ENCODE measurements around the gene AKAIN1.

The AKAIN1 gene

DNA sequence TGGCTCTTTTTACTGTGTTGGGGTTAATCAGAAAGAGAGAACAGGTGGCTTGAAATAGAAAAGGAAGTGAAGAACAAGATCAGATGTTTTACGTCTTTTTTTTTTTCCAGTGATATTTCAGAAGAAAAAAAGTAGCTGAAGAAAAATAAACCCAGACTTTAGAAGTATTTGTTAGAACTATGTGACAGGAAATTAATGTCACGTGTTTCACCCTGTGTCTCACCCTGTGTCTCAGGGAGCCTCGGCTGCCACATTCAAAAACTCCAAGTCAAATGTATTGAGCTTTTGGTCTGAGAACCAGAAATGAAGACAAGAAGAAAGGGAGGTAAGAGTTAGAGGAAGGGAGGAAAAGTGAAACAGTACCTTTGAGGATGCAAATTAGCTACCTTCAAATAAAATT lies 38.0 kb downstream of the AKAIN1 start:
- no peak for DNase-seq (ENCODE audit: low spot score)

DNA sequence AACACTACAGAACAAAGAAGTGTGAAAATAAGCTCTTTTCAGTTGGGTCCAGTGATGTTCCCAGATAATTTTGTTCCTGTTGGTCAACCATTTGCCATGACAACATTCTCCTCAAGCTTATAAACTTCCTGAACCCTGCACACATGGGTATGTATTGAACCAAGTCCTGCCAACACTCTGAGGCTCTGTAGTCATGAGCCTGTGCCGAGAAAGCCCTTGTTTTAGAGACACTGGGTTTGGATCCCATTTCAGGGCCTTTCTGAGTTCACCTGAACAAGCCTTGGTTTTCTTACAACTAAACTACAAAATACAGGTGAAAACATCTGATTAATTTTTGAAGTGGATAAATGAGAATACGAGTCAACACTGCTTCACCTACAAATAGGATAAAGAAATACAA lies 38.5 kb downstream of the AKAIN1 start:
- no peak for DNase-seq (ENCODE audit: low spot score)

DNA sequence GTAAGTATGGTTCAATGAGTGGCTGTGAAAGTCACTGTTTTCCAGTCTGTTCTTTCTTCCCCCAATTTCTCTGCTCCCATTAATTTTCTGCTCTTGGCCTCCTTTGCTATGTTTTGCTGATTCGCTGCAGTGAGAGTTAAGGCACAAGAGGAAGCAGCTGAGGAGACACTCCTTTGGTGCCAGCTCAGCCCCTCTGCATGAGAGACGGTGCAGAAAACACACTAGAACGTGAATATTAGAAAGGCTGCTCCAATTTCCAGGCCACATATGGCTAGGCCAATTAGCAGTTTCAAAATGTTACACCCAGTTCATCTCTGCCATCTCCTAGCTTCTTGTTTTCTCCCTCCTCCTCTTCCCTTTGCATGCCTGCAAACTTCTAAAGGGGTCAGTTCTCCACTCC lies 38.9 kb downstream of the AKAIN1 start:
- no peak for DNase-seq (ENCODE audit: low spot score)

DNA sequence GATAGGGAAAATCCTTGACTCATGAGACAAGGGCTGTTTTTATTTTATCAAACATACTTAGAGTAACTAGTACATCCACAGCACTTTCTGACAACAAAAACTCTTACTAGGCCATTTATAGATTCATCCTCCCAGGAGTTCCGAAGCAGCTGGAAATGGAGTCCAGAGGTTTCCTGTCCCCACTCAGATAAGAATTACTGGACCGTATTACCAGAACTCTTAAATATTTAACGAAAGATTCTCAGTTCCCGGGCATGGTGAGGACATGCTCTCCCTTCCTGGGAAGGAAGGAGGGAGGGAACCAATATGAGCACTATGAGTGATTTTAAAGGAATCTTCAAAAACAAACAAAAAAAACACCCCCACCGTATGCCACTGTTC lies 41.2 kb downstream of the AKAIN1 start:
- DNase-seq (ENCODE audit: low spot score), result no peak

DNA sequence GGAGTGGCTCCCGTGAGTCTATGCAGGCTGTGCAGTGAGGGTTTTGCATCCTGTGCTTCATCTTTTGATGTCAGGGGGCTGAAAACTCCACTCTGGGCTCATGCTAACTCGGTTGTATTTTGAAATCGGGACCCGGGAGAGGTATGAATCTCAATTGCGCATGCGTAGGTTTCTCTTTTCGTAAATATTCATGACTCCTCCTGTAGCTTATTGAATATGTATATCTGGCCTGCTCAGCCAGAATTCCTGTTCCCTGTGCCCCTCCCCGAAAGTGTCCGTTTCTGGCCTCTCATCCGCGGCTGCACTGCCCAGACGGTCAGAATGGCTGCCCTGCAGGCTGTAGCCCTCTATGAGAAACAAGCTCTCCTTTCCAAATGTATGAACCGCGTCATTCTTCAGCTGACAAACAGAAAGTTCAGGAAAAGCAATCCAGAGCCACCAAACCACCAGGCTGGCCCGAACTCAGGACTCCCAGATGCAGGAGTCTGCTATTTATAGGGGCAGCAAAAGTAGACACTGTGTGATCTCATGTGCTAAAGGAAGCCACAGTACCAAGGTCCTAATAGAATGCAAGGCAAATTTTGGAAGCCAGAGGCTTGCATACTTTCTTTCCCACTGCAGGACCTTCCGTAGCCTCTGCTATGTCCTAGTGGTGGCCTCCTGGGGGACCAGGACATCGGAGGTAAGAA lies 41.7 kb downstream of the AKAIN1 start:
- no peak for DNase-seq (ENCODE audit: low spot score)

DNA sequence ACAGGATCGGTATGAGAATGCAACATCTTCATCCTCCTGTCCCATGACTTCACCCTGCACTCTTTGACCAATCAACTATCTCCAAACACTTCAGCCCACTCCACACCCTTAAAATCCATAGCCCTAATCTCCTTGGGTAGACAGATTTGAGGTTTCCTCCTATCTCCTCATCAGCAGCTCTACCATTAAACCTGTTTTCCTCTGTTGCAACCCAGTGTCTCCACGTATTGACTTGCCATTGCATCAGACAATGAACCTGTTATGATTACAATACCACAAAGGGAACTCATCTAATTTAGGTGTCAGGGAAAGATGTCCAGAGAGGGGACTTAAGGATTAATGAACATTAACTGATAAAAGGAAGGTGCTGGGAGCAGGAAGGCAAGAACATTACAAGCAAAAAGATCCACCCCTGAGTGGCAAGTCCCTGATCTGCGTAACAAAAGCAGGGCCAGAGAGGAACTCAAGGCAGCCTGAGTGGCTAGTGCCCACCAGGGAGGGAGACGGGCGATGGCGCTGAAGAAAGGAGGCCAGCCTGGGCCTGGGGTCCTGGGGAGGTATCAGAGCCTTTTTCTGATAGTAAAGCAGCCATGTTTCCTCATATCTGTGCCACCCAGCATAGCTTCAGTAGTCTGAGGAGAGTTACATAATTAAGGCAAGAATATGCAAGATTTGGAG lies 44.6 kb downstream of the AKAIN1 start:
- no peak for DNase-seq (ENCODE audit: low spot score)

DNA sequence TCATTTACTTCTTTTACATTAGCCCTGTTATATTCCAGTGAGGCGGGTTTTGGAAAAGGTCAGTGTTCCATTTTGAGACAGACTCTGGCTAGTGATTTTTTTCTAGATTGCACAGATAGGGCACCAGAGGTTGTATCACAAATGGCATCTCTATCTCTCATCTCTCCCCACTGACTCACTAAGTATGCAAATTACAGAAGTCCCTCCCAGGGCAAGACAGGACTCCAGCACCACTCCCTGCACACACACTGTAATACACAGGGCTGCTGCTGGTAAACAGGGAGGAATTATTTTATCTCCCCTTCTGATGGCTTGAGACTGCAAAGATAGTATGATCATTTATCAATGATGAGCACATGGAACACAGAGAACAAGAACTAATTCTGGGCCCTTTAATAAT lies 46.2 kb downstream of the AKAIN1 start:
- DNase-seq (ENCODE audit: low spot score), result no peak

DNA sequence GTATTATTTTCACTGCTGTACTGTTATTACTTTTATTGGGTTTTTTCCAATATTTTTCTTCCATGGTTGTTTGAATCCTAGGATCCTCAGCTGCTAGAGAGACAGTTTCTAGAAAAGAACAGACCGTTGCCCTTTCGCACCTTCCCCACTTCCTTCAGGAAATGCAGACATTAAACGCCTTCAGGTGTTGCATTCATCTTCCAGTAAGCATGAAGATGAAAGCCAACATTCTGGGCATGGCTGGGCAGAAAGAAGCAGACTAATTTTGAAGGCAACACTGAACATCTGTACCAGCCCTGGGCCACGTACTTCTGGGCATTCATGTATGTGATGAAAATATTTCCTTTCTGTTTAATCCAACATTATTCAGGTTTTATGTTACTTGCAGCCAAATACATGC lies 51.0 kb downstream of the AKAIN1 start:
- no peak for DNase-seq (ENCODE audit: low spot score)

DNA sequence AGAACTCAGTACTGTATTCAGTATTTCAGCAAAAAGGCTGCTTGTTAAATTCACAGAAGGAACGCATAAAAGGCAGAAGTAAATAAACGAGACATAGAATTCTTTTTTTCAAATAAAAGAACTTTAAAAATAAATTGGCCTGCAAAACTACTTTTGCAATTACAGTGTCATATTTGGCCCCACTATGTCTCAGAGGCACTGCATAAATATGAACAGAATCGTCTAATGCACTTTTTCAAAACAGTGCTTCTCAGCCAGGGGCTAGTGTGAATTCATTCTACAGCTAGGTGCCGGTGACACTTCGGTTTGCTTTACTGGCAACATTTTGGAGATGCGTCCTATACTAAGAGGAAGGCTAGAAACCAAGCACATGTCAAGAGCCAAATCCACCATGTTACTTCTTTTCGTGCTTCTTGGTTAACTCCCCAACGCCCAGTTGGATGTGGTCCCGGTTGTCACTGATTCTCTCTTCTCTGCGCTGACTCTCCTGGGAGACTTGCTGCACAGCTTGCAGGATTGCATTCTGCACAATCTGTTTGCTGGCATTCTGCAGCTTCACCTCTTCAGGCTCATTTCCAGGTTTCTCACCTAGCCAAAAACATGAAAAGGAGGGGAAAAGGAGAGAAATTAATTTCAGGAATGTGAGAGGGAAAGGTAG lies 51.8 kb downstream of the AKAIN1 start:
- DNase-seq (ENCODE audit: low spot score), result no peak

DNA sequence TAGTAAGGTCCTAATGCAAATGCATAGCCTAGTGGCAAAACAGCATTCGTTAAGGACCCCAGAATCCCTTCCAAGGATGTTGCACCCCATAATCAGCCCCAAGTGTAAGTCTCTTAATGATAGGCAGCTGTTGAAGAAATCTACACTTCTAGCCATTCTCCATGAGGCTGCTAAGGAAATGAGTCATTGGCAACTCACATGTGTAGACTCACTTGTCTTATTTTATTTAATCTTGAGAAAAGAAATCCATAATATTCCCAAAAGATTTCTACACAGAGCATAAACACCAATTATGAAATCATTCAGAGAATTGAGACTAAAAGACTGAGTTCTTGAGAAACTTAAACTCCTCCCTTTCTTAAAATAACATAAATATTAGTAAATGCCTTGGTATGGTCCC lies 52.4 kb downstream of the AKAIN1 start:
- DNase-seq (ENCODE audit: low spot score), result no peak

DNA sequence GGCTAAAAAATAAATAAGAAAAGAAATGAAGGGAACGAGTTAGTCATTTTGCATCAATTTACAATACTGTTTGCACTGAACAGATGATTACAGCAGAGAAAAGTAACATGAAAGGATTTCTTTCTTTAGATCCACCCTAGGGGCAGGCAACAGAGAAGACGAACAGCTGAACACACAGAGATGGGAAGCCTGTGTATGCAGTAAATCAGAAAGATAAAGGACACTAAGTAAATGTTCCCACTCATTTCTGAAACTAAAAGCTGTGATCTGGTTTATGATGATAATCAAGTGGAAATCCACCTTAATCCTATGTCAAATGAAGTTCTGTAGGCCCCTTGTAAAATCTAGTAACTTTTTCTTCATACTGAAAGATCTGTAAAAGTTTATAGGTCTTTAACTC lies 54.2 kb downstream of the AKAIN1 start:
- no peak for DNase-seq (ENCODE audit: low spot score)

DNA sequence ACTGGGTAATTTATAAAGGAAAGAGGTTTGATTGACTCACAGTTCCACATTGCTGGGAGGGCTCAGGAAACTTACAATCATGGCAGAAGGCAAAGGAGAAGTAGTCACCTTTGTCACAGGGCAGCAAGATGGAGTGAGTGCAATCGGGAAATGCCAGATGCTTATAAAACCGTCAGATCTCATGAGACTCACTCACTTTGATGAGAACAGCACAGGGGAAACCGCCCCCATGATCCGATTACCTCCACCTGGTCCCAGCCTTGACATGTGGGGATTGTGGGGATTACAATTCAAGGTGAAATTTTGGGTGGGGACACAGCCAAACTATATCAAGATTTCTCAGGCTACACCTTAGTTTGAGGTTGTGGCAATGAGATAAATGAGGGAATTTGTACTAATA lies 54.9 kb downstream of the AKAIN1 start:
- DNase-seq (ENCODE audit: low spot score), result no peak

DNA sequence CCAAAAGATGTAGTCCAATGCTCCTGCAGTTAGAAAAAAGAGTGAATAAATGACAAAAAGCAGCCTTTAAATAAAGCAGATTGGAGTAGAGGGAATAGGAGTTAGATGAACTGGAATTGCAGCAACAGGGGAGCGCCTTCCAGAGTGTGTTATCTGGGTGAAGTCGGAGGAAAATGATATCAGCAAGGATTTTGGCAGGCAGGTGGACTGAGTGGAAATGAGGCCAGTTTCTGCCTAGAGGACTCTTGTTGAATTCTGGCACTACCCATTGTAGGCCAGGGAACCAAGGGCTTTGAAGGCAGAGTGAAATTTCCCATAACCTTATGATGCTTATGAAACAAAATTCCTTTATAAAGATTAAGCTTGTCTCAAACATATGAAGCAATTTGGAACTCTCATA lies 59.8 kb downstream of the AKAIN1 start:
- no peak for DNase-seq (ENCODE audit: low spot score)

DNA sequence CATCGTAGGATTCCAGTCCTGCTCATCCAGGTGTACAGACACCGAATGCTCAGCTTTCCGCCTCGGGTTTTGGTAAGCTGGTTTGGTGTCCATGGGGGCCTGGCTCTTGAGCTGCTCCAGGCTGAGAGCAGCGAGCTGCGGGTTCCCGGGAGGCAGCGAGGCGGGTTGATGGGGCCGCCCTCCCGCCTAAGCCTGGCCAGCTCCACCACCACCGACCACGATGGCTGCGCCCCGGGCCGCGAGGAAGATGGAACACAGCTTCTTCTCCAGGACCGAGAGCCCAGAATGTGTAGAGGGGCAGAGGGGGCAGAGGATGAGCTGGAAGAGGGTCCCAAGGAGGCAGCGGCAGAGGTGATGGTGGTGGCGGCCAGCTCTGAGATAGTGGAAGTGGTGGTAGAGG lies 64.1 kb downstream of the AKAIN1 start:
- no peak for DNase-seq (ENCODE audit: low spot score)

DNA sequence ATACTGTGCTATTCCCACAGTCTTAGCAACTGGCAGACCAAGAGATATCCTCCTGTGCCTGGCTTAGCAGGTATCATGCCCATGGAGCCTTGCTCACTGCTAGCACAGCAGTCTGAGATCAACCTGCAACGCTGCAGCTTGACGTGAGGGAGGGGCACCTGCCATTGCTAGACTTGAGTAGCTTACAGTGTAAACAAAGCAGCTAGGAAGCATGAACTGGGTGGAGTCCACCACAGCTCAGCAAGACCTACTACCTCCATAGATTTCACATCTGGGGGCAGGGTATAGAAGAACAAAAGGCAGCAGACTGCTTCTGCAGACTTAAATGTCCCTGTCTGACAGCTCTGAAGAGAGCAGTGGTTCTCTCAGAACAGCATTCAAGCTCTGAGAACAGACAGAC lies 74.8 kb downstream of the AKAIN1 start:
- DNase-seq (ENCODE audit: low spot score), result no peak

DNA sequence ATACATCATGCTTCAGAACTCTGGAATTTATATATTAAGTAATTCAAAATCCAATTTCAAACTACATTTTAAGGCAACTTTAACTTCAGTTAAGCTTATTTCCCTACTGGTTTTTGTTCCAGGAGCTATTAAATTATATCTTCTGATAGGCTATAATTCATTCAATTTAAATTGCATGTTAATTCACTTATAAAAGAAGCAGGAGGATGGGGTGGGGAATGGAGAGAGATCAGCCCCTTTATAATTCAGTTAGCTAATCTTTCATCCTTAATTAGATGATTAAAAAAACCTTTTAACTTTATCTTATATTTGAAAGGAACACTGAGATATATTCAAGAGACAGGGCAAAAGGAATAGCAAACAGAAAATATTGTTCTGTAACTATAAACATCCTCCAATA lies 86.8 kb downstream of the AKAIN1 start:
- DNase-seq (ENCODE audit: low spot score), result no peak

DNA sequence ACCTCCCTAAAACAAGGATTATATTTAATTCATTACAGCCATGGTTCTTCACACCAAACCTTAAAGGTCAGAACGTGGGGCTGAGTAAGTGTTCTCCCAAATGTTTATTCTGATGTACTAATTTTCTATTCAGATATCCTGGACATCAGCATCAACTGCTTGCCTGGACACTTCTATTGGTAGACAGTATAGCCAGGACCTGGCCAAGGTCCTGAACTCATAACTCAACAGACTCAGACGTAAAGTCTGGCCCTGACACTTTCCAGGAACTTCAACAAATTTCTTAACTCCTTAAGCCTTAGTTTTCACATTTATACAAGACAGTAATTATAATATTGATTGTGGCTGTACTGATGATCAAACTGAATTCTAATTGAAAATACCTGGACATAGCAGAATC lies 89.1 kb downstream of the AKAIN1 start:
- no peak for DNase-seq (ENCODE audit: low spot score)

DNA sequence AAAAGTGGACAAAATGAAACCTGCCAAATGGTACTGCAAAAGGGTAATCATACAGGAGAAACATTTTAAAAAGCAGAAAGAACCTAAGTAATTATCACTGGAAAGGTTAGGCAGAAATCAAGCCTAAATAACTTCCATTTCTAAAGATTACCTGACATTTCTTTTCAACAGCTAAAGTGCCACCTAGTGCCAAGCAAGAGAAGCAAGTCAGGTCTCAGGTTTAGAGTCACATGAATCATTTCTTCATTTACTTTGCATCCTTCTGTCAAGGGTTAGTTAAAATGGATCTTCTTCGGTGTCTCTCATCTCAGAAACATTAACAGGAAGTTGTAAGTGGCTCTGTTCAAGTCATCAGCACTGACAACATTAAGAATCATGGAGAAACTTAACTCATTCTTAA lies 90.3 kb downstream of the AKAIN1 start:
- DNase-seq (ENCODE audit: low spot score), result no peak

DNA sequence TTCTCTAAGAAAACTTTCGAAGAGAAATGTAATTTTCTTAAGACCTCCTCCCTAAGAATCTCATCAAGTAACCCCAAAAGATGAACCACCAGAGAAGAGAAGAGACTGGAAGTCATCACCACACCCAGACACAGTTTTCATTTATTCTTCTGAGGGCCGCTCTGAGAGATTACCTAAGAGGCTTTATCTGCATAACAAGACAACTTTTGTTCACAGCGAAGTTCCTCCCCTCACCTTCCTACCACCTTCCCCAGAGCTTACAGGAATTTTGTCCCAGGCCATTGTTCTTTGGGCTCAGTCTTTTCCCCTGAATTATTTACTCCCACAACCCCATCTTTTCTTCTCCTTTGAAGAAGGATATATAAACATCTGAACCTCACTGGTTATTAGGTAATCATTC lies 92.8 kb downstream of the AKAIN1 start:
- DNase-seq (ENCODE audit: low spot score), result no peak

DNA sequence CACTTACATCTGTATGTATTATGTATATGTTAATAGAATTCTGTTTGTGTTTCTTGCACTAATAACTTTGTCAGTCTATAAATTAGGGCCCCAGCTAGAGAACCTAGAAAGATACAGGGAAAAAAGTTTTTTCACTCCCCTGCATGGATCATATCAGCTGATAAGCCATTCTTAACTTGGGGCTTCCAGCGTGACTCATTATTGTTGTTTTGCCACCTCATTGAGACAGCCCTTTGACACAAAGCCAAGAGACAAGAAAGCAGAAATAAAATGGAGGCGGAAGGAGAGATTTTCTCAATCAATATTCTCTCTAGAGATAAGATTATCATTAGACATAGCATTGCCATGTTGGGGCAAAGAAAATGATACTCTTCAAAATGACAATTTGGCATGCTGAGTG lies 93.4 kb downstream of the AKAIN1 start:
- no peak for DNase-seq (ENCODE audit: low spot score)

DNA sequence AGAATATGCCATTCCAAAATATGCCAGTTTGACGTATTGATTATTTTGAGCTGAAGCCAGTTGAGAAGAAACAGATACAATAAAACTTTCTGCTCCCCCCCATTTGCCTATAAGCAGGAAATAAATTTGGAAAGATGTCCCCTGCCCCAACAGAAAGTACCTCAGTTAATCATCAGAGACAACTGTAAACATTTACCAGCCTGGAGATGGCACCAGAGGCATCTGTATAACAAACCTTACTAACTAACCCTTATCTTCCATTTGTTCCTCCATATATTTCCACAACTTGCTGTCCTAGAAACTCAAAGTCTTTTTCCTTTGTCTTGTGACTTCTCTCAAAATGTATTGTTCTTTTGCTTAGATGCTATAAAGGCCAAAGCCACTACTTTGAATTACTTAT lies 93.8 kb downstream of the AKAIN1 start:
- DNase-seq (ENCODE audit: low spot score), result no peak

DNA sequence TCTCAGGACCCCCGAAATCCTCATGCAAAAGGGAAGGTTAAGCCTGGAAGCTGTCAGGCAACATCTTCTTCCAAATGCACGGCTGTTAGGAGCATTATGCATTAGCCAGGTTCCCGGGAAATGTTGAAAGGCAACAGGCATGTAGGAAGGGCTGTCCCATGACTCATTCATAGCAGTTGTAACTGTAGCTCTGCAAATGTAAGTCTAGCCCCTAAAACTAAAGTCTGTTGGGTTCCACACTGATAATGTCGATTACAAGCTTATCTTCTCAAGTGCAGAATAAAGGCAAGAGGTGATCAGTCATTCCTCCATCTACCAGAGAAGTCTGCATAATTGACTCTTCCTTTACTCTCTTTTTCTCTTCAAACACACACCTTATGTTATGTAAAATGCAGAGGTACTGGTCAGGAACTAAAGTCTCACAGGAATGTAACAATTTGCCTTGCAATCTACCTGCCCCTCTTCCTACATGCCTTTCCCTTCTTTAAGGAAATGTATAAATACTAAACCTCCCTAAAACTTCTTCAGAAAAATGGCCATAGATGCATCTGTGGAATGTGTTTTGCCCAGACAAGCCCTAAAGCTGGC lies 99.8 kb downstream of the AKAIN1 start:
- no peak for DNase-seq (ENCODE audit: low spot score)

DNA sequence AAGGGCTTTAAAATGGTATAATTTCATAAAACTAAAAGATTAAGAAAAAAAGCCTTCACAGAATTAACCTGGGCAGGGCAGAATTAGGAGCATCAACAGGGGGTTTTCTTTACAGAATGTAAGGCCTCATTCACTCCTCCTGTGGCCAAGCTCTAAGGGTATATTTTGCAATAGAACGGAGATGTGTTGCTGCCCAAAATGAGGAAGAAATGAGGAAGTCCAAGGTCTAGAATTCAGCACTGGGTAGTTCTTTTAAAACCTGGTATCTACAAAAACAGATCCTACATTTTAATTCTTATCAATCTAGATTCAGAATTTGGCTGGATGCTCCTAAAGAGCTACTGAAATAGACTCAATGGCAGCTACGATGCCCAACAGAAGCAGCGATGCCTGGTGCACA lies 101.8 kb downstream of the AKAIN1 start:
- no peak for DNase-seq (ENCODE audit: low spot score)

Data from AG20443 (cell line).